Left forelimb (tissue), 1 donor: ENCODE data around the gene MUSK.
"Not testable (repeated sequence)": the region's sequence is repeated elsewhere in the genome, so short reads cannot be mapped to it uniquely, and the experiment has no call there.

Source experiments
- DNase-seq: peaks from one replicate; pipeline ENCODE4 v3.0.0-alpha.2; 2018; ENCODE audit warnings: low spot score

Gene MUSK

DNA sequence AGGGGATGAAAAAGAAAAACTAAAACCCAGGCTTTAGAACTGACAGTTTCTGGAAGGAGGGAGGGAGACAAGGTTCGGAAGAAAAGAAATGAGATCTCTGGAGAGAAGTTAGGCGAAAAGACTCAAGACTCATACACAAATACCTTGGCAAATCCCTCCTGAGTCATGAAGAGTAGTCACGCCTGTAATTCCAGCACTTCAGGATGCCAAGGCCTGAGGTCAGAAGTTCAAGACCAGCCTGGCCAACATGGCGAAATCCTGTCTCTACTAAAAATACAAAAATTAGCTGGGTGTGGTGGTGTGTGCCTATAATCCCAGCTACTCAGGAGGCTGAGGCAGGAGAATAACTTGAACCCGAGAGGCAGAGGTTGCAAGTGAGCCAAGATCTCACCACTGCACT lies 27.3 kb downstream of the MUSK start:
- not testable (repeated sequence) for DNase-seq

DNA sequence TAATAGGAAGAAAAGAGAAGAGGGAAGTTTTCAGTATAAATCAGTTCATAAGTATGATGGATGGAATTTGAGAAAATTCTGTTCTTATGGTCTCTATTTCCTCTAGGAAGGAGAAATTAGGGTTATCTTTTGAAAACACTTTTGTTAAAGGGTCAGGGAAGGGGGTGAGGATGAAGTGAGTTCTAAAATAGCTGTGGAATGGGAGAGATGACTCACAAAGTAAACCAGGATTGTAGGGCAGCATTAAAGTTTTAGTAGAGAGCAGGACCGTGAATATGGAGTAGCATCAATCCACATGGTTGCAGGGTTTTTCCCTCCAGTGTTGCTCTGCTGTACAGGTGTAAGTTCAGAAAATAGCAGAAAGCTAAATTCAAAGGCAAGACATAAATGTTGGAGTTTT lies 32.4 kb downstream of the MUSK start:
- DNase-seq, result no peak

DNA sequence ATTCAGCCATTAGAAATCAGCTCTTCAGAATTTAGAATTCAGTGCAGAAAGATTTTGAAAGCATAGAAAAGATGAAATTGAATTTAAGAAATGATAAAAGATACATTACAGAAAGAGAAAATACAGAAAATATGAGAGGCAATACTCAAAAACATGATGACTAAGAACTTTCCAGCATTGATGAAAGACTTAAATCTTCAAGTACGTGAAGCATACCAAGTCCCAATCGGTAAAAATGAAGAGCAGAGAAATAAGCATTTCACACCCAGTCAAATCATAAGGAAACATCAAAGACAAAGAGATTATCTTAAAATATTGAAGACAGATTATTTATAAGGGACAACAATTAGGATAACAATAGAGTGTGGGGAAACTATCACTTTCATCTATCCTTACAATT lies 35.1 kb downstream of the MUSK start:
- DNase-seq, result no peak

DNA sequence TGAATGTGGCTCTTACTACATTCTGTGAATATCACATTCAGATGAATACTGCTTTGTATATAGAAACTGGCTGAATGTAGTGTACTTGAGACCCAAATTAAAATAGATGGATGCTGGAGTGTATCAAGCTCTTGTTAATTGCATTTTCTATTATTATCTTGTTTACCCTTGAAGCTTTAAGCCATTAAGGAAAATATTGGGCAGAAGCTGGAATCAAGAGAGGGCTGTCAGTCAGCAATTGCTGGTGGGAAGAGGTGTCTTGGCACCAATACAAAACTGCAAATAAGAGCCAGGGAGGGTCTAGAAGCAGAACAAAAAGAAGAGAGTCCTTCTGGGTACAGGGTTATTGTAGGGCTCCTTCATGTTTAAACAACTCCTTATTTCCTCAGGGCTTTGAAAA lies 38.8 kb downstream of the MUSK start:
- DNase-seq, result no peak

DNA sequence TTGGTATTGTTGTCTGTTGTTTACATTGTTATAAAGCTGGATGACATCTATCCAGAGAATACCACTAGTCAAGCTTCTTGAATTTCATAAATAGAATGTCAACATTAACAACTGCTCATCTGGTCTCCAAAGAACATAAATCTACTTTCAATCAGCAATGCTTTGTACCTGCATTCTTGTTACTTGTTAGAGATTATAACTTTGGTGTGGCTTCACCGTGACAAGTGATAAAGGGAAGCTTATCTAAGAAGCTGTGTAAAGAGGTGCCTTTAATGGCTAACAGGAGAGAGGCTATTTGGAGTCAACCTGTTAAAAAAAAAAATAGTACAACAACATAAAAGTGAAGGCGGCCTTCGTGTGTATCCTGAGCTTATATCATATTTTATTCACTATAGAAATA lies 41.8 kb downstream of the MUSK start:
- no peak for DNase-seq

DNA sequence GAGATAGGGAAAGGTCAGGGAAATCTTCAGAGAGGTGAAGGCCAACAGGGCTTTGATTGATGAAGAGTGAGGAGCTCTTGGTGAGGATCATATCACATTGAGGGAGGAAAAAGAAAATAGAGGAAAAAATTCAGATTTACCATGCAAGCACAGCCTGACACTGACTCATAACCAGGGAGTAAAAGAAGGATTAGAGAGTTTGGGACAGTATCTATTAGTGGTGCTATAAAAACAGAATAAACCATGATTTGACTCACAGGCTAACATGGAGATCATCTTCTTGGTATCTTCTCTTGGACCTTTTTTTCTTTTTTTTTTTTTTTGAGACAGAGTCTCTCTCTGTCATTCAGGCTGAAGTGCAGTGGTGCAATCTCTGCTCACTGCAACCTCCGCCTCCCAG lies 44.4 kb downstream of the MUSK start:
- no peak for DNase-seq

DNA sequence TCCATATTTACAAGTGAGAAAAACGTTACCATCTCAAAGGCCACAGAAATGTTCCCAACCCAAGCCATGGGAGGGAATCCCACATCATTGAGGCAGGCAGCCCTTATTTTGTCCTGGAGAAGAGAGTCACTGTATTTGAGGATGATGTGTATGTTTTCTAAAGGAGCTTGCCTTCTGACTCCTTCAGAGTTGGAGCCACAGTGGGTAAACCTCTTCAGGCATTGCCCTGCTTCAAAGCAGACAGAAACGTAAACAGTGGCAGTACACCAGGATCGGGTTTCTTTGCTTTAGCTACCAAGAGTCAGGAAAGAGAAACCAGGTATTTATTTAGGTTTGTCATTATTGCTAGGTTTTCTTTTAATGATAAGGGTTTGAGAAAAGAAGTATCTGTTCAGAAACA lies 45.7 kb downstream of the MUSK start:
- no peak for DNase-seq

DNA sequence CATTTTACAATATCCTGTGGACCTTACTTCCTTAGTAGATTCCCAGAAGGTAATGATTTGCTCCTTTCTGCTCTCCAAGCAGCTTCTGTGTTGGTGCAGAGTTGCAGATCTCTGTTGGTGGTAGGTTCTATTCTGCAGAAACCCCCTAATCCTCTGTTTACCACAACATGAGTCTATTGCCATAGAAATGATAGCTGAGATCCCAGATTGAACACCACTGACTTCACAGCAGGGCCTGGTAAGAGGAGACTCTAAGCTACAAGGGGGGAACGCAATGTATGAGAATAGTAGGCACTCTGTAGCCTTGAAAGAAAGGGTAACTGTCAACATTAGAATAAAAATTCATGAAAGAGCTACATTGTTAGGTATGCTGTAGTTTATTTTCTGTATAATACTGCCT lies 59.5 kb downstream of the MUSK start:
- no peak for DNase-seq

DNA sequence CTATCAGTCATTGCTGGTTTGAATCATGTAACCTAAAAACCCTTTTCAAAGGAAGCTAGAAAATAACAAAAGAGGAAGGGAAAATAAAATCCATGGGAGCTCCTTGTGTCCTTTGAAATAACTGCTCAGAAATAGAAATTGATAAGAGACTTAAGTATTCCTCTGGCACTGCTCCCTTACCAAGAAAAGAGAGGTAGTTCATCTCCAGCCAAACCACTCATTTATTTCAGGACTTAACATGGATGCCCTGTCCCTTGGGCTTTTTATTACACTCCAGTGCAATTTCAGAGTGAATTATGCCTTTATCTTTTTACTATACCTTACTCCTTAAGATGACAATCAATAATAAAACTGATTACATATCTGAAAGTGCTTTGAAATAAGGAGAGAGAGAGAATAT lies 61.0 kb downstream of the MUSK start:
- DNase-seq, result no peak

DNA sequence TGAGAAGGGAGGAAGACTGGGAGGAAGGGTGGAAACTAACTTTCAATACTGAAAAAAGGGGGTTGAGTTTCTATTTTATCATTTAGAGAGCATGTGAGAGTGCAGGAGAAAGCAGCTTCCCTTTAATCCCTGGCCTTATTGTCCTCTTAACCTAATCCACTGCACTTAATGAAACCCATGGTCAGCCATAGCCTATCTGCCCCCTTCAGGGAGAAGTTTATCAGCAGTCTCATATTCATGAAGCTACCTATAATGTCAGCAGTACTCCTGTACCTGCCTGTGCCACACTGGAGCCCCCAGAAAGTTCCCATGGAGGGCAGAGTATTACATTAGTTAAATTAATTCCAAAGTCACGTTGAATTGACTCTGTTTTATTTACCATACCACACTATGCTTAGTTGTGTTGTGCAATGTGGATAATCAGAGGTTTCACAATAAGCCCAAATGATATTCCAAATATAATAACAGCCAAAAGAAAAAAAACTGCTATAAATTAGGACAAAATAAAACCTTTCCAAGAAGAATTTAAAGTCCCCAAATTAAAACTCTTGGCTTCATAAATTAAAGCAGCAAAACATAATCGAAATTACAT lies 62.9 kb downstream of the MUSK start:
- no peak for DNase-seq

DNA sequence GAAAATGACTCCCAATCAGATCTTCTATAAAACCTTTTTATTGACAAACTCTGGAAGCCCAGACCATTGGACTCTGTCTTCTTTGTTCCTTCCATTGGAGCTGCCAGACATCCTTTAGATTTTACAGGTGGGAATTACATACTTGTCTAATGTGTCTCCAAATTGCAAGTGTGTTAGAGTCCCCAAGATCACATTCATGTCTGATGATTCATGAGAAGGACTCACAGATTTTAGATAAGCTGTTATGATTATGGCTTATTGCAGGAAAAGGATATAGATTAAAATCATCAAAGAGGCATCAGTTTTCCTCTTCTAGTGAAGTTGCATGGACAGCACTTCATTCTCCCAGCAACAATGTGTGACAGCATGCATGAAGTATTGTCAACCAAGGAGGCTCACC lies 70.4 kb downstream of the MUSK start:
- DNase-seq, result no peak

DNA sequence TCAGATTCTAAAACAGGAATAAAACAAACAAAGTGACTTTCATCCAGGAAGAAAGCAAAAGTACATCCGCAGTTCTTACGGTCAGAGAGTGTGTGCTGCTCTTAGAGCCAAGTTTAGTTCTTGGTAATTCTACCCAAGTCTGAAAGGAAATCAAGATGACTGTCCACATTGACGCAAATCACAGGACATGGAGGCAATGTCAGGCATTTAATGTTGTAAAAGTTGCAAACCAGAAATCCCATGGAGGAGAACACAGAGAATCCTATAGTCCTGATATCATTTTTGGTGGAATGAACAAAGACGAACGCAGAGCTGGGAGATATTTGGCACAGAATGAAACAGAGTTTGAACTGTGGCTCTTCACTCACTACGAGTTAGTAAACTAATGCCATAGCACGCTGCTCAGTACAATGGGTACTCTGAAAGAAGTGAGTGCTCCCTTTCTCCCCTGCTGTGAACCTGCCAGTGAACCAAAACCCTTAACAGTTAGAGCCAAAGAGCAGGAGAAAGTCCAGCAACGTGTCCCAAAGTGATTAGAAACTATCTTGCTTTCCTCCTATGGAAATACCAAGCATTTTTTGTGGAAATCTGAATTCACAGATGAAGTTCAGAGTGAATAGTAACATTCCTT lies 74.3 kb downstream of the MUSK start:
- no peak for DNase-seq

DNA sequence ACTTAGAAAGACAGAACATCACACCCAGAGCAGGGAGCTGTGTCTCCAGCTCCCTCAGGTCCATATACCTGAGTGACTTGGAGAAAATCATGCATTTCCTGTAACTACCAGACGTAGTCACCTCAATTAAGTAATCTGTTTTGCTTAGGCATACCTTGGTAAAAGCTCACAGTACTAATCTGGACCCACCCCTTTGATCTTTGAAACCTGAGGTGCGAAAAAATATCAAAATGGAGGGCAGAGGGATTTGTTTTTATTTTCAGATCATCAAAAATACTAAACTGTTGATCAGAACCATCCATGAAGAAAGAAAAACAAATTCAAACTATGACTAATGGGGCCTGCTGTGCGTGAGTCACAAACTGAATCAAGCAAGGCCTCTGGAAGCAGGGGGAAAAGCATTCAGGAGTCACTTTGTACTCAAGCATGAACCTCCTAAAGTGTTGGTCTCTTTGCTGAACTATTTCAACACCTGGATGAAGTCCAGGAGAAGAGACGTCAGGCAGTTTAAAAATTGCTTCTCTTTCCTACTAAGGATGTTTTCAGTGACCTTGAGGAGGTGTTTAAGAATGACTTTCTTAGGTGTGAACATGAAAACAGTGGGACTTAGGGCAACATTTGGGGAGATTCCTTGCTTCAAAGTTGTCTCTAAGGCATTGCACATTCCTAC lies 76.3 kb downstream of the MUSK start:
- no peak for DNase-seq

DNA sequence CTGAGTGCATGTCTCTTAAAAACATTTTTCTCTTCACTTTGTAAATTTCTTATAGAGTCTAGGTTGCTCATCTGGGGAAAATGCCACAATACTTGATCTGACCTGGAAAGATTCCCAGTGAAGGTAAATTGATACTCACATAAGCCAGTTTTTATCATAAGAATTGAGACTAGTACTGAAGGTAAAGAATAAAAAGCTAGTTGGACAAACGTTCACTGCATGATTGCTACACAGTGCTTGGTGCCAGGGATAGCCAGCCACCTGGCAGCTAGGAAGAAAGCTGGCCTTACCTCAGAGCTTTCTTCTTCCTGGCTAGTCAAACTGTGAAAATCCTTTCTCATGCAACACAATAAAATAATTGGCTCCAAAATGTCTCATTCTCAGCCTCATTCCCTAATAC lies 77.1 kb downstream of the MUSK start:
- no peak for DNase-seq

DNA sequence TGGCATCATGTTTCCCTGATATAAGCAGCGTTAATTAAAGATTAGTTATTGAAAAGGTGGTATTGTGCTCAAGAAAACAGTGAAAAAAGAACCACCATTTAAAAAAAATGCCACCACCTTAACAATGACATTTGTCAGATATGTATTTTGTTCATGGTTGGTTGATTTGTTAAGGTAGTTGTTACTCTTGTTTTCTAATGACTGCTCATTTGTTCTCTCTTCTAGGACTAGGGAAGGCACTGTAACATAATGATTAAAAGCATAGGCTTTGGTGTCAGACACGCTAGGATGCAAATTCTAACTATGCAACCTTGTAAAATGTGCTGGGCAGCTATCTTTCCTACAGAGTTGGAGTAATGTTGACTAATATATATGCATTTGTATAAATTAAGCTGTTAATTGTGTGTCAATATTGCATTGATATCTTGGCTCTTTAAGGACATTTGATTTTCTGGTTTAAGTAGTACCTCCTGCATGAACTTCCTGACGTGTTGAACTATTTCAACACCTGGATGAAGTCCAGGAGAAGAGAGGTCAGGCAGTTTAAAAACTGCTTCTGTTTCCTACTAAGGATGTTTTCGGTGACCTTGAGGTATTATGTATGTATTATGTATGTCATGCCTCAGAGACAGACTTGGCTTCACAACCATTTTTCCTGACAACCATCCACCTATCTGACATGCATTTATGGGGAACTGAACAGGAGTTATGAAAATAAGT lies 77.8 kb downstream of the MUSK start:
- no peak for DNase-seq

DNA sequence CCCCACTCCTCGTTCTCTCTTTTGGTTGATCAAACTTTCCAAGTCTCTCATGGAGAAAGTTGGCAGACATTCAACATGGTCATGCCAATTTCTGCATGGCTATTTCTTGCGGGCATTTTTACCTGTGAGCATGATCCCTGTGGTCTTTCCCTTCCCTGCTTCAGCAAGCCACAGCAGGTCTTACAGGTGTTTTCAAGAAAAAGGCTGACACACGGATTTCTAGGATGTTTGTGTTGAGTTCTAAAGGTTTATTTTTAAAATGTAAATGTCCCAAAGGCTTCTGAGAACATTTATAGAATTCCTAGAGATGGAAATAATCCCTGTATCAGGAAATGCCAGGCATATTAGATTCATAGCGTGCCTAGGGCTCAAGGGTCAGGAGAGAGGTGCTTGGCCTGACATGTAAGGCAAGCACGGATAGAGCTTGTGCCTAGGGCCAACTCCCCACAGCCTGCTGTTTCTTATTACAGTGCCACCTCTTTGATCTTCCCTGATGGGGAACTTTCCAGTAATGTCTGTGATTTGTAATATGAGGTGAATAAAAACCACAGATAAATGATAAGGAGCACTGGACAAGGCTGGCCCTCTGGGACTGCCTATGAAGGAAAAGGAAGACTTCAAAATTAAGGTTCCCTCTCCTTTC lies 79.8 kb downstream of the MUSK start:
- no peak for DNase-seq

DNA sequence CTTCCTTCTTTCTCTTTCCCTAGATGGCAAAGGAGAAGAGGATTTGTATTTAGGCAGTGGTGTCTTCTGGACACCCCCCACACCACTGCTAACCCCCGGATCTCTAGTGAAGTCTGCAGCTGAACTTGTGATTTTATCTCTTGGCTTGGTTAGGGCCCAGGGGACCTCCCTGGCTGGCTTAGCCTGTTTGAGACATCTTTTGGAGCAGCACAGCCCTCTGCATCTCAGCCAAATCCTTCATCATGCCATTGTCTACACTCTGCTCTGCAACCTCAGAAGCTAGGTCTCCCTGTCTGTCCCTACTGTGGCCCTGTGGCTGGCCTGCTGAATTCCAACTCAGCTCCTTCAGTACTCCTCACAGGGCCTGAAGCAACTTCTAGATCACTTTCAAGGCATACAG lies 81.7 kb downstream of the MUSK start:
- no peak for DNase-seq

DNA sequence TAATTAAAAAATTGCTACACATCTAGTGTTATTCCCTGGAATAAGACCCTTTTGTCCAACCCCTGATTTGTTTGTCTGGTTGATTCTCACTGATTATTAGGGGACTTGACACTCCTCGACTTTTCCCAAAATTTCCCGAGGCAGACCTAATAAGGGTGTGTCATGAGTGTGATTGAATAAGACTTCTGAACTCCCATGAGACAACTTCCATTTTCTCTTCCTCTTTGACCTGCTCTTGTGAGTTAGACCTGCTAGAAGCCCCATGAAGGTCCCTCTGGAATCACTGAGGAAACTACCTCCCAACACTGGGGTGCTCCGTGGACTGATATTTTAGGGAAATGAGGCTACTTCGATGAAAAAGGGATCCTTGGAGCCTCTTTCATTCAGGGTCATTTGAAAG lies 83.4 kb downstream of the MUSK start:
- DNase-seq, result no peak

DNA sequence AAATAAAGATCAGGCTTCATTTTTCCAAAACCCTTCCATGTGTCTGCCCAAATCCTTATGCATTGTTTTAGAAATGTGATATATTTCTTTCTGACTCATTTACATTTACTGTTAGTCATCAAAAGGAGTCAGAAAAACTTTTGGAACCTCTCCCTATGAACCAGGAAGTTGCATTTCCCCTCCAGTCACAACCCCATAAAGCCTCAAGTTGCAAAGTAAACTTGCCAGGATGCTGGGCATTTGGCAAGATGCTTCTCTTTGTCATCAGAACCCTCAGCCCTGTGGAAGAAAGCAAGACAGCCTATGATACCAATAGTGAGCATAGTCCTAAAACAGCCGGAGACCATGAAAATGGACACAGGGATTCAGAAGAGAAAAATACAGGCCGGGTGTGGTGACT lies 84.2 kb downstream of the MUSK start:
- DNase-seq, result no peak

DNA sequence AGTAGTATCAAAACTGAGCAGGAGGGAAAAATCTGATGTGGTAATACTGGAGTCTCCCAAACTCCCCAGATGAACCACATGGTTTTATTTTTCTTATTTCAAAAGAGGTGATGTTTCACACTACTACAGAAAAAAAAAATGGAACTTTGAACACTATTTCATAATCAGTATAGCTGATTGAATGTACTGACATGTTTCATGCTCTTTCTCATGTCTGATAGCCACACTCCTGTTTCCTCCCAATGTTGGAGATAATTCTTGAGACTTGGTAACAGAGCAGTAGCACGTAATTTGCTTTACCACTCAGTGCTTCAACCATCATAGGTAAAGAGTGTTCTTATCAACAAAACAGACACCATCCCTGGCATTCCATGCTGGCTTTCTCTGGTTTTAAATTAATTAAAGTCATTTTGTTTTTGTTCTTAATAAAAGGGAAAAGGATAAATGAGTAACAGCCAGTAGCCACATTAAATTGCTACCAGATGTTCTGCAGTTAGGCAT lies 85.2 kb downstream of the MUSK start:
- DNase-seq, result no peak

DNA sequence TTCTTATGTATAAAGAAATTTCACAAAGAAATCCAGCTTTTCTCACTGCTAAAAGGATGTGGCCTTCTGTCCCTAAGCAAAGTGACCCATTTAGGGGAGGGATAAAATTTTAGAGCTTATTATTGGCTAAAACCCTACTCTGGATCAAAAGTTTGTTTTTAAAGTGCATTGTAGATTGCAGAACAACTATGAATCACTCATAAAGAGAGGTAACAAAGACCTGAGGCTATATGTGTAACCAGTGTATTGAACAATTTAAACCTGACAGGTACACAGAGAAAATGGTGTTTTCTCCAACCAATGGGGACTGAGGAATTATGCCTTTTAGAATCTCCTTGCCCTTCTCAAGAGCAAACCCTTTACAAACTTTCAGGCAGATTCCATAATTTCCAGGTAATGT lies 86.6 kb downstream of the MUSK start:
- DNase-seq, result no peak

DNA sequence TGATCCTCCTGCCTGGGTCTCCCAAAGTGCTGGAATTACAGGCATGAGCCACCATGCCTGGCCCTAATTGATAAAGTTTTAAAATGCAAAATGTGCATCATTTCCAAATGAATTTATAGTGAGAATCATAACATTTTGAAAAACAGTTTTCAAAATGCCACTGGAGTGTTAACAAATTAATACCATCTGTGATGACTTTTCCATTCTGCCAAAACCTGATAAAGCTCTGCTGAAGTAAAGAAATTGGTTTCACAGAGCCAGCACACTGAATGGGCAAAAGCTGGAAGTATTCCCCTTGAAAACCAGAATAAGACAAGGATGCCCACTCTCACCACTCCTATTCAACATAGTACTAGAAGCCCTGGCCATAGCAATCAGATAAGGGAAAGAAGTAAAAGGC lies 89.6 kb downstream of the MUSK start:
- no peak for DNase-seq

DNA sequence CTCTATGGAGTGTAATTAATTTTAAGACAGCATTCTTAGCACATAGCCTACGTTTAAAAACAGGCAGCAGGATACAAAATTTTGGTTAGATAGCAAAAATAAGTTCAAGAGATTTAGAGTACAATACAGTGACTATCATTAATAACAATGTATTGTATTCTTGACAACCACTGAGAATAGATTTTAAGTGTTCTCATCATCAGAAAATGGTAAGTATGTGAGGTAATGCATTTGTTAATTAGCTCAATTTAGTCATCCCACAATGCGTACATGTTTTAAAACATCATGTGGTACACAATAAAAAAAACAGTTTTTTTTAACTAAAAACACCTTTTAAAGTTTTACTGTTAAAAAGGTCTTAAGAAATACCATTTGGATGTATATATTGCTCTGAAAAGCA lies 94.2 kb downstream of the MUSK start:
- no peak for DNase-seq
